NCI-H1930 (cell line): ENCODE data around the gene MYLK4.

ENCODE experiments used
- DNase-seq, 2 experiments: peaks; one replicate each; lab custom pipeline; 2025; lab: John Stamatoyannopoulos, UW

The MYLK4 gene

GRCh38 chr6:2656460-2657079 is 94.2 kb downstream of the MYLK4 start:
- DNase-seq = no peak

- DNase-seq = no peak
Measured at GRCh38 chr6:2655844-2656433, 94.8 kb downstream of the MYLK4 start.

- no peak for DNase-seq
Measured at GRCh38 chr6:2653369-2654032, 97.2 kb downstream of the MYLK4 start.

GRCh38 chr6:2652611-2653010 is 98.1 kb downstream of the MYLK4 start:
- no peak for DNase-seq

- DNase-seq = no peak
Measured at GRCh38 chr6:2651961-2652360, 98.8 kb downstream of the MYLK4 start.

GRCh38 chr6:2651536-2651935 is 99.2 kb downstream of the MYLK4 start:
- no peak for DNase-seq

GRCh38 chr6:2646346-2646745 is 104.4 kb downstream of the MYLK4 start:
- DNase-seq = no peak

- no peak for DNase-seq
Measured at GRCh38 chr6:2643935-2644539, 106.7 kb downstream of the MYLK4 start.

- DNase-seq = no peak
Measured at GRCh38 chr6:2643130-2643529, 107.6 kb downstream of the MYLK4 start.

GRCh38 chr6:2641044-2641725 is 109.5 kb downstream of the MYLK4 start:
- no peak for DNase-seq

GRCh38 chr6:2640551-2640950 is 110.2 kb downstream of the MYLK4 start:
- no peak for DNase-seq

GRCh38 chr6:2639896-2640295 is 110.8 kb downstream of the MYLK4 start:
- no peak for DNase-seq

- no peak for DNase-seq
Measured at GRCh38 chr6:2639167-2639566, 111.6 kb downstream of the MYLK4 start.

- no peak for DNase-seq
Measured at GRCh38 chr6:2636672-2637071, 114.0 kb downstream of the MYLK4 start.

GRCh38 chr6:2635911-2636310 is 114.8 kb downstream of the MYLK4 start:
- no peak for DNase-seq

- DNase-seq = peak; percentile 79 to 80
Measured at GRCh38 chr6:2634139-2634964, 116.4 kb downstream of the MYLK4 start.

GRCh38 chr6:2633736-2634135 is 117.0 kb downstream of the MYLK4 start:
- no peak for DNase-seq

GRCh38 chr6:2632976-2633584 is 117.6 kb downstream of the MYLK4 start:
- DNase-seq = no peak

- DNase-seq = no peak
Measured at GRCh38 chr6:2632368-2632767, 118.4 kb downstream of the MYLK4 start.

- no peak for DNase-seq
Measured at GRCh38 chr6:2630891-2631571, 119.7 kb downstream of the MYLK4 start.

GRCh38 chr6:2630359-2630758 is 120.4 kb downstream of the MYLK4 start:
- DNase-seq = no peak
